ENCODE data around the gene PIWIL4.

Gene PIWIL4

DNA sequence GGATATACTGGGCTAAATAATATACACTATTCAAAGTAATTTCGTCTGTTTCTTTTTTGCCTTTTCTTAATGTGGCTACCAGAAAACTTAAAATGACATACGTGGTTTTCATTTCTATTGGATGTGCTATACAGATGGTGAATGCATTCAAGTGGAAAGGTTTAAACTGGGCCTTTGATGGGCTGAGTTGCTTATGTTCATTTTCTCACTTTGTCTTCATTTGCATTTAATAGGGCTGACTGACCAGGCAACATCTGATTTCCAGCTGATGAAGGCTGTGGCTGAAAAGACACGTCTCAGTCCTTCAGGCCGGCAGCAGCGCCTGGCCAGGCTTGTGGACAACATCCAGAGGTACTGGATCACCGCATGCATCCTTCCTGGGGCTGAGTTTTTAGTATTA, 27.9 kb downstream of the PIWIL4 start:
- no peak for FAIRE-seq
- no peak for DNase-seq (ENCODE audit: insufficient read length, low spot score)
- TF ChIP-seq CTCF (IDR thresholded peaks at IDR 0.05; ENCODE audit: insufficient read depth, missing control alignments), result no peak

DNA sequence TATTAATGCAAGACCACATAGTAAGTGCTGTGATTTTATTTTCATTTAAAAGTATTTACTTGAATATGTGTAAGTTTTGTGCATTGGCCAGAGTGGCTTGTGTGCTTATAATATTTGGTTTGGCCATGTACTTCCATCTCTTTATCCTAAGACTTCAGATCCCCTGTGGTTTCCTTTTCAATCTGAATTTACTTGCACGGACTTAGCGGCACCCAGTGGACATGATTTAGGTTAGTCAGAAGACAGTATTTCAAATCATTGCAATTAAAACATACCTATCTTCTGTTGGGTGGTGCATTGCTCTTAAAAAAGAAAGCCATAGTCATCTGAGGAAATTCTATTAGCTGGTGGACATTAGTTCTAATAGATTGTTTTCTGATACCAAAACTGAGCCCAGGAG, 30.7 kb downstream of the PIWIL4 start:
- FAIRE-seq (no peak), DNase-seq (ENCODE audit: insufficient read length, low spot score) (no peak)
- TF ChIP-seq CTCF (IDR thresholded peaks at IDR 0.05; ENCODE audit: insufficient read depth, missing control alignments), result peak; percentile 10

DNA sequence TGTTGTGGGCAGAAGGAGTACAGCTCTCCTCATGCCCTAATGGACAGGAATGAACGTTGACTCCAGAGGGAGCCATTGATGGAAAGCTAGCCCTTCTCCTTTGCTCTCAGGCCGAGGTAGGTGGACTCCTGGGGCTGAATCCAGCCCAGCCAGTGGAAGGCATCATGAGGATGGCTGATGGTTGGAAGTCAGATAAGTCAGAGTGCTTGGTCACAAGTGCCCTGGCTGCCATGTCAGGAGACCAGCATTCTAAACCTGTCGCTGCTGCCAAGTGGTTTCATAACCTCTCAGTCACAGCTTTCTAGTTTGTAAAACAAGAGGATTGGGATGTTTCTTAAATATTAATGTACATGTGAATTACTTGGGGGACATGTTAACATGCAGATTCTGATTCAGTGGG, 32.3 kb downstream of the PIWIL4 start:
- FAIRE-seq, result no peak
- TF ChIP-seq CTCF (IDR thresholded peaks at IDR 0.05; ENCODE audit: insufficient read depth, missing control alignments), result no peak
- DNase-seq (ENCODE audit: insufficient read length, low spot score), result no peak

DNA sequence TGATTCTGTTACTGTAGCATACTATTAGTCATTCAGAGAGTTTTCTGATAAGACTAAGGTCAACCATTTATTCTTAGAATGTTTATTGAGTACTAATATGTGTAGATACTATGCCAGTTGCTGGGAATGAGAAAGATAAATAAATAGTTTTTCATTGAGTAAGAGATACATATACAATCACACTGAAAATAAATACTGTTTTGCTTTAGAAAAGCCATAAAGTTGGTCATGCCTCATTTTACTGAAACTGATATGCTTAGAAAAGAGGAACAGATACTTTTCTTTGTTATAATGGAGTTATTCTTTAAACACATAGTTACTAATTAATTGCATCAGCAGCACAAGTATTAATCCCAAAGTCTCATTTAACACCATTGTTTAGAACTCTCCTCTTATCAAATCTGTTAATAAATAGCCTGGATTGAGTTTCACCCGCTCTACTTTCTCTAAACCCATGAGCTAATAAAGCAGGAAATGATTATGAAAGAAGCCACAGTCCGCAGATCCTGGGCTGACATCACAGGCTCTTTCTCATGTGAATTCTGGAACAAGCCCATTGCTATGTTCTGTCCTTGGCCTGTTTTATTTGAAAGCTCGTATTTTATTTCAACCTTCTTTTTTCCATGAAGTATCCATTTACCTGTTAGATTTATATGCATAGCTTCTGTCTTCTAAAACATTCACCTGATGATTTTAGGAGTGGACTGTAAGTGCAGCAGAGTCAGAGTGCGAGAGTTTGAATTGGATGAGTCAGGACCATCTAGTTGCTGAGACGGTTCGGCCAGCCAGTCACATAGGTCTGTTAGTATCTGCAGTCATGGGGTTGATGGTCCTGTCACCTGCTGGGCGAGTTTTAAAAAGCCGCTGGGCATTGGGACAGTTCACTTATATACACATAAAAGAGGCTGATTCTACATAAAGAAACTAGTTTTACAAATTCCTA, 35.5 kb downstream of the PIWIL4 start:
- peak; percentile 43 for TF ChIP-seq CTCF (IDR thresholded peaks at IDR 0.05; ENCODE audit: insufficient read depth, missing control alignments)
- DNase-seq (ENCODE audit: insufficient read length, low spot score), result no peak
- peak; percentile 44 for FAIRE-seq

DNA sequence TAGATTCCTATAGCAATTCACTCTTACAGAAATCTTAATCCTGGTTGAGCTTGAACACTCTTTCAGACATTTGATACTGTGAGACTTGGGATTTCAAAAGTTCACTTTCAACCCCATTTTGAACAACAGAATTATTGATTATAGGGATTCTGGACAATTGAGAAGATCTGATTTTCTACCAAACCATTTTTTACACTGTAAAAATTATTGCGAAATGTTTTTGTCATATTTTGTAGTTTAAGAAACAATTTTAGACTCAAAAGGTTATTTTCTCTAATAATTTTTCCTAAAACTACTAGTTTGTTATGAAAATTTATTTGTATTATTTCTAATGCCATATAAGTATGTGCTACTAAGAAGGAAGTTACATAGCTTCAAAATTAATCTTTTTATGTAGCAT, 36.4 kb downstream of the PIWIL4 start:
- no peak for DNase-seq (ENCODE audit: insufficient read length, low spot score)
- FAIRE-seq, result peak; percentile 51

DNA sequence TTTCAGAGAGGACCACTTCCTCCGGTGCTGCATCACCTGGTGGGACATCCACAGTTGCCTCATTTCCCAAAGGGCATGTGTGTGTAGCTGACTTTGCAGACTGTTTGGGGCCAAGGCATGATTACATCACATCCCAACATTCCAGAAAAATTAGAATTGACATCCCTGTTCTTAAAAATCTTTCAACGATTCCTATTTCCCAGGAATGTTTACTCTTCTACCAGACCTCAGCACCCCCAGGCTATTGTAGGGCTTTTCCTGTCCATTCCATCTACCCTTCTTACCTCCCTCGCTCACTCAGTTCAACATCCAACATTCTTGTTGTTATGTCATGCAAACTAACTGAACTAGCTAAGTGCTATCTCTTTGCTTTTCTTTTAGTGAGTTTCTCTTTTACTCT, 37.3 kb downstream of the PIWIL4 start:
- no peak for TF ChIP-seq CTCF (IDR thresholded peaks at IDR 0.05; ENCODE audit: insufficient read depth, missing control alignments)
- DNase-seq (ENCODE audit: insufficient read length, low spot score) (no peak), FAIRE-seq (no peak)

More for the DNA sequence above, 36.4 kb downstream of the PIWIL4 start:
- TF ChIP-seq CTCF (IDR thresholded peaks at IDR 0.05; ENCODE audit: insufficient read depth, missing control alignments), result no peak

- TF ChIP-seq CTCF (IDR thresholded peaks at IDR 0.05; ENCODE audit: insufficient read depth, missing control alignments), result no peak
- FAIRE-seq, result no peak
- no peak for DNase-seq (ENCODE audit: insufficient read length, low spot score)
Observed at GRCh38 chr11:94613120-94613519, 46.0 kb downstream of the PIWIL4 start.

Data from D721Med (cell line).